CD14-positive monocyte (primary cell): ENCODE results near the gene AFDN. TPM values are rescaled to one million over a fixed set of nuclear protein-coding genes. Genes with fewer than 3 reads are reported as not detected.
A peak's percentile ranks its signal among the peaks of the same experiment; 100 is the strongest.

Experiments
- DNase-seq, 3 donors: peaks; one replicate each; pipeline ENCODE4 v3.0.0-alpha.2; 2011 to 2022
- H2AFZ ChIP-seq: 2 replicates; pipeline ENCODE4 v1.6.0; 2012; ENCODE audit warnings: mild to moderate bottlenecking, low read depth, low read length, inconsistent platforms; ENCODE audit not compliant: insufficient read depth, poor library complexity, severe bottlenecking
- H3K27ac ChIP-seq, 2 donors: 1 replicate in 1 of 2; 2 replicates in 1 of 2; pipeline ENCODE4 v1.5.1; 2012 to 2013; ENCODE audit warnings: low read length in 2 of 2, control low read depth in 1 of 2, inconsistent platforms in 1 of 2, low read depth in 1 of 2, mild to moderate bottlenecking in 1 of 2
- H3K27me3 ChIP-seq, 2 donors: one replicate each; pipeline versions ENCODE4 v1.6.0 to v1.6.1; 2011 to 2013; ENCODE audit warnings: low read length in 2 of 2; ENCODE audit not compliant: control insufficient read depth in 2 of 2, insufficient read depth in 2 of 2
- H3K36me3 ChIP-seq, 2 donors: replicated peaks in 1 of 2; 1 replicate in 1 of 2; 2 replicates in 1 of 2; pipeline versions ENCODE4 v1.5.1 to v1.6.1; 2012 to 2013; ENCODE audit warnings: low read length in 2 of 2, control low read depth in 1 of 2, inconsistent platforms in 1 of 2, mild to moderate bottlenecking in 1 of 2; ENCODE audit not compliant: insufficient read depth in 2 of 2, control insufficient read depth in 1 of 2
- H3K4me1 ChIP-seq, 2 donors: 1 replicate in 1 of 2; 2 replicates in 1 of 2; pipeline versions ENCODE4 v1.5.1 to v1.6.1; 2012 to 2013; ENCODE audit warnings: low read length in 2 of 2, control low read depth in 1 of 2, inconsistent platforms in 1 of 2, mild to moderate bottlenecking in 1 of 2, moderate library complexity in 1 of 2; ENCODE audit not compliant: insufficient read depth in 2 of 2, control insufficient read depth in 1 of 2
- H3K4me2 ChIP-seq: replicated peaks from 2 replicates; pipeline ENCODE3; 2012; ENCODE audit warnings: low read length, moderate library complexity, mild to moderate bottlenecking; ENCODE audit not compliant: poor library complexity, severe bottlenecking; ENCODE audit errors: extremely low read depth
- H3K4me3 ChIP-seq, 3 experiments: fragments of 200-600 bp in 1 of 3; sonication (generic) in 1 of 3; replicated peaks in 1 of 3; 1 replicate in 2 of 3; 2 replicates in 1 of 3; pipeline ENCODE4 v1.5.1; 2011 to 2013; ENCODE audit warnings: low read length in 3 of 3, mild to moderate bottlenecking in 3 of 3, control low read depth in 2 of 3, low read depth in 2 of 3, inconsistent platforms in 1 of 3, moderate library complexity in 1 of 3
- H3K79me2 ChIP-seq: 2 replicates; pipeline ENCODE4 v1.6.0; 2012; ENCODE audit warnings: mild to moderate bottlenecking, control low read depth, inconsistent platforms, low read length, moderate library complexity; ENCODE audit not compliant: insufficient read depth
- H3K9ac ChIP-seq: 2 replicates; pipeline ENCODE4 v1.6.0; 2017; ENCODE audit warnings: low read length, mild to moderate bottlenecking; ENCODE audit not compliant: insufficient read depth, poor library complexity, severe bottlenecking
- H3K9me3 ChIP-seq, 2 donors: replicated peaks in 1 of 2; 1 replicate in 1 of 2; 2 replicates in 1 of 2; pipeline versions ENCODE4 v1.5.1 to v1.6.1; 2012 to 2013; ENCODE audit warnings: low read length in 2 of 2, control low read depth in 1 of 2; ENCODE audit not compliant: control insufficient read depth in 1 of 2, insufficient read depth in 1 of 2
- H4K20me1 ChIP-seq: 2 replicates; pipeline ENCODE4 v1.6.0; 2012; ENCODE audit warnings: mild to moderate bottlenecking, low read length, control low read depth, moderate library complexity; ENCODE audit not compliant: insufficient read depth
- H3K27ac Mint-ChIP-seq, 7 donors: one replicate each; pipeline ENCODE4 v1.8.0; 2020; ENCODE audit warnings: mild to moderate bottlenecking in 7 of 7, mixed read lengths in 7 of 7, moderate library complexity in 6 of 7, inconsistent platforms in 2 of 7
- H3K27me3 Mint-ChIP-seq, 3 donors: one replicate each; pipeline ENCODE4 v1.8.0; 2021 to 2022; ENCODE audit warnings: low read depth in 3 of 3, mild to moderate bottlenecking in 3 of 3, mixed read lengths in 3 of 3, moderate library complexity in 3 of 3, inconsistent platforms in 1 of 3
- H3K36me3 Mint-ChIP-seq, 2 donors: one replicate each; pipeline ENCODE4 v1.8.0; 2020; ENCODE audit warnings: mixed read lengths in 2 of 2, inconsistent platforms in 1 of 2, mild to moderate bottlenecking in 1 of 2
- H3K4me1 Mint-ChIP-seq: one replicate; pipeline ENCODE4 v1.8.0; 2020; ENCODE audit warnings: mild to moderate bottlenecking, mixed read lengths
- H3K4me3 Mint-ChIP-seq, 2 donors: one replicate each; pipeline ENCODE4 v1.8.0; 2020; ENCODE audit warnings: mild to moderate bottlenecking in 2 of 2, mixed read lengths in 2 of 2, moderate library complexity in 1 of 2
- H3K9me3 Mint-ChIP-seq, 7 donors: one replicate each; pipeline ENCODE4 v1.8.0; 2020 to 2022; ENCODE audit warnings: mixed read lengths in 7 of 7, mild to moderate bottlenecking in 6 of 7, moderate library complexity in 6 of 7, inconsistent platforms in 2 of 7
- CTCF ChIP-seq: fragments of 200-600 bp; IDR thresholded peaks from one replicate; pipeline ENCODE4 v1.8.0; 2022; ENCODE audit warnings: antibody characterized with exemption, mild to moderate bottlenecking
- WGBS: methylation state at CpG from one replicate; pipeline ENCODE4 v1.1.5; 2013; ENCODE audit warnings: missing lambda C conversion rate; ENCODE audit not compliant: insufficient coverage; 5-methylcytosine and 5-hydroxymethylcytosine counted together
- intact Hi-C, 2 donors: fragments of 100-400 bp; cut with micrococcal nuclease; formaldehyde crosslinking; loops; one replicate each; pipeline versions ENCODE4 v1.15.0 to v1.15.1; 2023
- polyA plus RNA-seq, 3 donors: library from polyadenylated mRNA; depleted of rRNA in 1 of 3; unstranded in 2 of 3; stranded (reverse) in 1 of 3; fragments of 300-500 nt in 2 of 3; fragments of >200 nt in 1 of 3; fragmentation: Illumina TruSeq in 2 of 3; gene quantifications; 1 replicate in 2 of 3; 2 replicates in 1 of 3; pipeline ENCODE4 v1.2.3, GENCODE V29; 2012 to 2021

Gene AFDN
- polyA plus RNA-seq, 3 donors: 0.03 to 1.5 TPM; not detected in 1

- Histone ChIP-seq H2AFZ (no peak overlapping the region), H3K79me2 (no peaks in the 10 kb centered on the region), H4K20me1 (no peaks in the 10 kb centered on the region), H3K27ac (no peak overlapping the region), H3K4me3 (no peak overlapping the region), H3K4me2 (no peak overlapping the region), H3K4me1 (no peaks in the 10 kb centered on the region), H3K9ac (no peak overlapping the region), H3K9me3 (no peaks in the 10 kb centered on the region), H3K36me3 (no peaks in the 10 kb centered on the region), H3K27me3 (no peaks in the 10 kb centered on the region)
- Mint-ChIP-seq H3K36me3 (no peaks in the 10 kb centered on the region), H3K27me3 (peaks cover 0 to 1% (median 0%) of the 10 kb centered on the region in 3 donors), H3K9me3 (no peaks in the 10 kb centered on the region), H3K4me1 (no peaks in the 10 kb centered on the region), H3K4me3 (no peak overlapping the region), H3K27ac (peak overlapping the region in 1 of 7 donors; percentile 5)
- WGBS: 90% methylated on average over 6 of the region's 8 CpGs
- TF ChIP-seq CTCF: no peak
- intact Hi-C loops: no loop called here
- DNase-seq: no peak
These were observed 93.5 kb downstream of the AFDN start for GRCh38 chr6:167920165-167920564.

GRCh38 chr6:167921831-167922230 lies 95.1 kb downstream of the AFDN start:
- H3K4me1 Mint-ChIP-seq: no peaks in the 10 kb centered on the region
- no peak overlapping the region for H3K4me3 Mint-ChIP-seq
- H3K27me3 Mint-ChIP-seq: peaks cover 0 to 1% (median 0%) of the 10 kb centered on the region in 3 donors
- no peak for DNase-seq
- no peaks in the 10 kb centered on the region for H3K79me2 ChIP-seq
- no peaks in the 10 kb centered on the region for H3K9me3 ChIP-seq
- H3K4me2 ChIP-seq: no peak overlapping the region
- H3K27ac Mint-ChIP-seq: no peak overlapping the region
- 89% methylated on average over 3 of the region's 6 CpGs for WGBS
- H3K4me1 ChIP-seq: no peaks in the 10 kb centered on the region
- no peaks in the 10 kb centered on the region for H3K27me3 ChIP-seq
- H3K4me3 ChIP-seq: no peak overlapping the region
- H3K36me3 Mint-ChIP-seq: no peaks in the 10 kb centered on the region
- no peaks in the 10 kb centered on the region for H3K9me3 Mint-ChIP-seq
- intact Hi-C loops: no loop called here
- H3K9ac ChIP-seq: no peak overlapping the region
- TF ChIP-seq CTCF: no peak
- H3K27ac ChIP-seq: no peak overlapping the region
- no peak overlapping the region for H2AFZ ChIP-seq
- H3K36me3 ChIP-seq: no peaks in the 10 kb centered on the region
- H4K20me1 ChIP-seq: no peaks in the 10 kb centered on the region
